Activated naive CD4-positive, alpha-beta T cell treated with anti-CD3 and anti-CD28 coated beads, Interleukin-2, amount 50 U/mL, for 24 hours (primary cell): ENCODE data around the gene CCDC180.
"Not testable (repeated sequence)": the region's sequence is repeated elsewhere in the genome, so short reads cannot be mapped to it uniquely, and the experiment has no call there.

Source experiments
- H3K27ac Mint-ChIP-seq: one replicate; pipeline ENCODE4 v1.8.0; 2021; ENCODE audit warnings: mild to moderate bottlenecking, mixed read lengths
- H3K27me3 Mint-ChIP-seq: one replicate; pipeline ENCODE4 v1.8.0; 2021; ENCODE audit warnings: mixed read lengths
- H3K36me3 Mint-ChIP-seq: one replicate; pipeline ENCODE4 v1.8.0; 2021; ENCODE audit warnings: mixed read lengths
- H3K4me1 Mint-ChIP-seq: one replicate; pipeline ENCODE4 v1.8.0; 2021; ENCODE audit warnings: mixed read lengths
- H3K4me3 Mint-ChIP-seq: one replicate; pipeline ENCODE4 v1.8.0; 2021; ENCODE audit warnings: mild to moderate bottlenecking, mixed read lengths
- H3K9me3 Mint-ChIP-seq: one replicate; pipeline ENCODE4 v1.8.0; 2021; ENCODE audit warnings: mixed read lengths

Gene CCDC180

GRCh38 chr9:97320080-97320642, 12.7 kb downstream of the CCDC180 start:
- no peaks in the 10 kb centered on the region for H3K9me3 Mint-ChIP-seq
- no peaks in the 10 kb centered on the region for H3K27me3 Mint-ChIP-seq
- H3K4me3 Mint-ChIP-seq: no peak overlapping the region
- no peak overlapping the region for H3K27ac Mint-ChIP-seq
- H3K4me1 Mint-ChIP-seq: peaks cover 9% of the 10 kb centered on the region
- peaks cover 18% of the 10 kb centered on the region for H3K36me3 Mint-ChIP-seq

- Mint-ChIP-seq H3K4me3 (no peak overlapping the region), H3K9me3 (no peaks in the 10 kb centered on the region), H3K4me1 (peaks cover 9% of the 10 kb centered on the region), H3K27ac (no peak overlapping the region), H3K27me3 (no peaks in the 10 kb centered on the region), H3K36me3 (peaks cover 17% of the 10 kb centered on the region)
Observed at GRCh38 chr9:97321251-97321650, 13.8 kb downstream of the CCDC180 start.

GRCh38 chr9:97321691-97322090, 14.2 kb downstream of the CCDC180 start:
- H3K27ac Mint-ChIP-seq: no peak overlapping the region
- peaks cover 17% of the 10 kb centered on the region for H3K36me3 Mint-ChIP-seq
- H3K27me3 Mint-ChIP-seq: no peaks in the 10 kb centered on the region
- peaks cover 9% of the 10 kb centered on the region for H3K4me1 Mint-ChIP-seq
- H3K9me3 Mint-ChIP-seq: no peaks in the 10 kb centered on the region
- H3K4me3 Mint-ChIP-seq: no peak overlapping the region

GRCh38 chr9:97322105-97322504, 14.6 kb downstream of the CCDC180 start:
- H3K27me3 Mint-ChIP-seq: no peaks in the 10 kb centered on the region
- H3K27ac Mint-ChIP-seq: no peak overlapping the region
- peaks cover 9% of the 10 kb centered on the region for H3K4me1 Mint-ChIP-seq
- peaks cover 17% of the 10 kb centered on the region for H3K36me3 Mint-ChIP-seq
- no peaks in the 10 kb centered on the region for H3K9me3 Mint-ChIP-seq
- no peak overlapping the region for H3K4me3 Mint-ChIP-seq

GRCh38 chr9:97324954-97325353, 17.5 kb downstream of the CCDC180 start:
- no peaks in the 10 kb centered on the region for H3K9me3 Mint-ChIP-seq
- no peaks in the 10 kb centered on the region for H3K4me1 Mint-ChIP-seq
- no peak overlapping the region for H3K27ac Mint-ChIP-seq
- H3K36me3 Mint-ChIP-seq: peaks cover 23% of the 10 kb centered on the region
- no peak overlapping the region for H3K4me3 Mint-ChIP-seq
- H3K27me3 Mint-ChIP-seq: no peaks in the 10 kb centered on the region

- H3K27me3 Mint-ChIP-seq: no peaks in the 10 kb centered on the region
- H3K36me3 Mint-ChIP-seq: peaks cover 37% of the 10 kb centered on the region
- H3K9me3 Mint-ChIP-seq: no peaks in the 10 kb centered on the region
- no peak overlapping the region for H3K4me3 Mint-ChIP-seq
- no peak overlapping the region for H3K27ac Mint-ChIP-seq
- H3K4me1 Mint-ChIP-seq: peaks cover 6% of the 10 kb centered on the region
Observed at GRCh38 chr9:97327562-97327961, 20.1 kb downstream of the CCDC180 start.

GRCh38 chr9:97332993-97333392, 25.5 kb downstream of the CCDC180 start:
- Mint-ChIP-seq H3K9me3 (no peaks in the 10 kb centered on the region), H3K4me3 (no peak overlapping the region)

GRCh38 chr9:97335622-97336021, 28.2 kb downstream of the CCDC180 start:
- not testable (repeated sequence) for H3K27ac Mint-ChIP-seq
- peaks cover 47% of the 10 kb centered on the region for H3K36me3 Mint-ChIP-seq

More at GRCh38 chr9:97332993-97333392, 25.5 kb downstream of the CCDC180 start:
- peaks cover 47% of the 10 kb centered on the region for H3K36me3 Mint-ChIP-seq
- no peak overlapping the region for H3K27ac Mint-ChIP-seq
- no peaks in the 10 kb centered on the region for H3K27me3 Mint-ChIP-seq
- H3K4me1 Mint-ChIP-seq: peaks cover 6% of the 10 kb centered on the region

GRCh38 chr9:97348871-97349270, 41.4 kb downstream of the CCDC180 start:
- Mint-ChIP-seq H3K4me3 (no peak overlapping the region), H3K36me3 (peaks cover 13% of the 10 kb centered on the region), H3K9me3 (no peaks in the 10 kb centered on the region), H3K27me3 (no peaks in the 10 kb centered on the region), H3K27ac (no peak overlapping the region), H3K4me1 (peaks cover 10% of the 10 kb centered on the region)

More at GRCh38 chr9:97335622-97336021, 28.2 kb downstream of the CCDC180 start:
- not testable (repeated sequence) for H3K27me3 Mint-ChIP-seq, H3K9me3 Mint-ChIP-seq, H3K4me1 Mint-ChIP-seq, H3K4me3 Mint-ChIP-seq

- Mint-ChIP-seq H3K27ac (no peak overlapping the region), H3K4me1 (peaks cover 10% of the 10 kb centered on the region), H3K4me3 (no peak overlapping the region), H3K9me3 (no peaks in the 10 kb centered on the region), H3K36me3 (peaks cover 16% of the 10 kb centered on the region), H3K27me3 (no peaks in the 10 kb centered on the region)
Observed at GRCh38 chr9:97349400-97349799, 41.9 kb downstream of the CCDC180 start.

GRCh38 chr9:97354637-97355036, 47.2 kb downstream of the CCDC180 start:
- Mint-ChIP-seq H3K9me3 (no peaks in the 10 kb centered on the region), H3K4me3 (no peak overlapping the region)

GRCh38 chr9:97357056-97357455, 49.6 kb downstream of the CCDC180 start:
- H3K4me3 Mint-ChIP-seq: no peak overlapping the region
- H3K27ac Mint-ChIP-seq: no peak overlapping the region
- no peaks in the 10 kb centered on the region for H3K9me3 Mint-ChIP-seq
- no peaks in the 10 kb centered on the region for H3K27me3 Mint-ChIP-seq
- peaks cover 11% of the 10 kb centered on the region for H3K36me3 Mint-ChIP-seq
- peaks cover 8% of the 10 kb centered on the region for H3K4me1 Mint-ChIP-seq

More at GRCh38 chr9:97354637-97355036, 47.2 kb downstream of the CCDC180 start:
- Mint-ChIP-seq H3K4me1 (peaks cover 10% of the 10 kb centered on the region), H3K27me3 (no peaks in the 10 kb centered on the region), H3K36me3 (peaks cover 12% of the 10 kb centered on the region), H3K27ac (no peak overlapping the region)
